ENCODE measurements around the gene TRPV6. TPM values are rescaled to one million over a fixed set of nuclear protein-coding genes. Genes with fewer than 3 reads are reported as not detected.

TRPV6 gene
- total RNA-seq, 2 donors from 2014 or later: 0.09 TPM; not detected in 1

GRCh38 chr7:142867398-142868187 lies 18.0 kb downstream of the TRPV6 start:
- H3K27ac Mint-ChIP-seq: peak overlapping the region in 1 of 2 donors; percentile 47
- ATAC-seq (no peak), DNase-seq (ENCODE audit: low spot score in 2 of 2) (no peak)
- no peaks in the 10 kb centered on the region for H3K9me3 Mint-ChIP-seq
- no peaks in the 10 kb centered on the region for H3K36me3 Mint-ChIP-seq

- Mint-ChIP-seq H3K36me3 (no peaks in the 10 kb centered on the region), H3K27ac (peak overlapping the region in 1 of 2 donors; percentile 47), H3K9me3 (no peaks in the 10 kb centered on the region)
- ATAC-seq: no peak
- DNase-seq (ENCODE audit: low spot score in 2 of 2): no peak
Observed at GRCh38 chr7:142867097-142867378, 18.5 kb downstream of the TRPV6 start.

GRCh38 chr7:142866361-142867096 lies 19.0 kb downstream of the TRPV6 start:
- ATAC-seq (peak; percentile 52 to 57), DNase-seq (ENCODE audit: low spot score in 2 of 2) (no peak)
- Mint-ChIP-seq H3K9me3 (no peaks in the 10 kb centered on the region), H3K27ac (peak overlapping the region; percentile 47 to 88), H3K36me3 (no peaks in the 10 kb centered on the region)

- DNase-seq (ENCODE audit: low spot score in 2 of 2): no peak
- peak in 1 of 2 donors; percentile 7 for ATAC-seq
- no peak overlapping the region for H3K27ac Mint-ChIP-seq
- no peaks in the 10 kb centered on the region for H3K9me3 Mint-ChIP-seq
- H3K36me3 Mint-ChIP-seq: no peaks in the 10 kb centered on the region
Observed at GRCh38 chr7:142865766-142866165, 19.8 kb downstream of the TRPV6 start.

GRCh38 chr7:142864980-142865747 lies 20.4 kb downstream of the TRPV6 start:
- Mint-ChIP-seq H3K27ac (no peak overlapping the region), H3K36me3 (no peaks in the 10 kb centered on the region), H3K9me3 (no peaks in the 10 kb centered on the region)
- no peak for ATAC-seq
- no peak for DNase-seq (ENCODE audit: low spot score in 2 of 2)

GRCh38 chr7:142863891-142864685 lies 21.5 kb downstream of the TRPV6 start:
- DNase-seq (ENCODE audit: low spot score in 2 of 2): no peak
- no peaks in the 10 kb centered on the region for H3K36me3 Mint-ChIP-seq
- H3K27ac Mint-ChIP-seq: no peak overlapping the region
- ATAC-seq: no peak
- no peaks in the 10 kb centered on the region for H3K9me3 Mint-ChIP-seq

GRCh38 chr7:142862786-142863400 lies 22.7 kb downstream of the TRPV6 start:
- Mint-ChIP-seq H3K9me3 (no peaks in the 10 kb centered on the region), H3K36me3 (no peaks in the 10 kb centered on the region), H3K27ac (peak overlapping the region in 1 of 2 donors; percentile 84)
- ATAC-seq: no peak
- no peak for DNase-seq (ENCODE audit: low spot score in 2 of 2)

GRCh38 chr7:142862351-142862750 lies 23.2 kb downstream of the TRPV6 start:
- no peaks in the 10 kb centered on the region for H3K9me3 Mint-ChIP-seq
- peak overlapping the region in 1 of 2 donors; percentile 0 for H3K27ac Mint-ChIP-seq
- DNase-seq (ENCODE audit: low spot score in 2 of 2) (no peak), ATAC-seq (no peak)
- no peaks in the 10 kb centered on the region for H3K36me3 Mint-ChIP-seq

- no peaks in the 10 kb centered on the region for H3K36me3 Mint-ChIP-seq
- ATAC-seq: no peak
- H3K27ac Mint-ChIP-seq: no peak overlapping the region
- DNase-seq (ENCODE audit: low spot score in 2 of 2): no peak
- H3K9me3 Mint-ChIP-seq: no peaks in the 10 kb centered on the region
Observed at GRCh38 chr7:142860968-142861367, 24.6 kb downstream of the TRPV6 start.

GRCh38 chr7:142859829-142860228 lies 25.7 kb downstream of the TRPV6 start:
- H3K36me3 Mint-ChIP-seq: no peaks in the 10 kb centered on the region
- ATAC-seq (no peak), DNase-seq (ENCODE audit: low spot score in 2 of 2) (no peak)
- no peaks in the 10 kb centered on the region for H3K9me3 Mint-ChIP-seq
- peak overlapping the region in 1 of 2 donors; percentile 84 for H3K27ac Mint-ChIP-seq

- no peak for DNase-seq (ENCODE audit: low spot score in 2 of 2)
- peaks cover 0 to 2% of the 10 kb centered on the region in 2 donors for H3K36me3 Mint-ChIP-seq
- H3K27ac Mint-ChIP-seq: no peak overlapping the region
- no peak for ATAC-seq
- H3K9me3 Mint-ChIP-seq: no peaks in the 10 kb centered on the region
Observed at GRCh38 chr7:142859411-142859810, 26.1 kb downstream of the TRPV6 start.

- no peaks in the 10 kb centered on the region for H3K9me3 Mint-ChIP-seq
- peaks cover 0 to 8% of the 10 kb centered on the region in 2 donors for H3K36me3 Mint-ChIP-seq
- DNase-seq (ENCODE audit: low spot score in 2 of 2): no peak
- ATAC-seq: no peak
- H3K27ac Mint-ChIP-seq: no peak overlapping the region
Observed at GRCh38 chr7:142857625-142858024, 27.9 kb downstream of the TRPV6 start.

- DNase-seq (ENCODE audit: low spot score in 2 of 2) (no peak), ATAC-seq (no peak)
- no peaks in the 10 kb centered on the region for H3K9me3 Mint-ChIP-seq
- H3K36me3 Mint-ChIP-seq: peaks cover 0 to 8% of the 10 kb centered on the region in 2 donors
- H3K27ac Mint-ChIP-seq: no peak overlapping the region
Observed at GRCh38 chr7:142856565-142857245, 28.8 kb downstream of the TRPV6 start.

- Mint-ChIP-seq H3K27ac (no peak overlapping the region), H3K9me3 (no peaks in the 10 kb centered on the region), H3K36me3 (peaks cover 0 to 8% of the 10 kb centered on the region in 2 donors)
- ATAC-seq: no peak
- DNase-seq (ENCODE audit: low spot score in 2 of 2): no peak
Observed at GRCh38 chr7:142855756-142856564, 29.6 kb downstream of the TRPV6 start.

Measured in activated naive CD4-positive, alpha-beta T cell treated with anti-CD3 and anti-CD28 coated beads, Interleukin-2, amount 50 U/mL, for 72 hours (primary cell).